ENCODE data around the gene HTD2. TPM values are rescaled to one million over a fixed set of nuclear protein-coding genes. Genes with fewer than 3 reads are reported as not detected.

Gene HTD2
- total RNA-seq, 1 experiment from 2014 or later: 13.5 TPM

DNA sequence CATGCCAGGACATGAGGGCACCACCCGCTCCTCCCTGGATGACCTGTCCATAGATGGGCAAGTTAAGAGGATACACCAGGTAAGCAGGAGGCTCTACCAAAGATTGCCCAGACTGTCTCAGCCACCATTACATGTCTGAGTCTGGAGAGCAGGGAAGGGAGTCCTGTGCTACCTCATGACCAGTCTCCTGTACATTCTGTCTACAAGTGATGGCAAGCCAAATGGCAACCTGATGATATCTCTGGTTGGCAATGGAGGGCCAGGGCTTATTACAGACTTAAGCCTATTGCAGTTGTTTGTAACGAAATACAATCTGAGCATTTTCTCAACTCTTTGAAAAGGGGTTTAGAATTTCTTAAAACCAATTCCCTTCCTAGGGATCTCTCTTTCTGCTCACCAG lies 37.0 kb upstream of the HTD2 start:
- ATAC-seq: no peak
- DNase-seq (ENCODE audit: low read depth, low spot score): no peak
- ChIA-PET POLR2A (no interaction called here), CTCF (interaction anchor here (3.4 kb wide), 1 partner anchor 37 kb away, joined by 14 read pairs; the partner anchor contains the start of genes HTD2 and RPP14), RAD21 (ENCODE audit: low non-redundant PET in 1 of 2, low total read pairs in 2 of 2, uncharacterized antibody in 2 of 2, unreplicated experiment in 2 of 2) (no interaction called here)
- Histone ChIP-seq H3K9me3 (ENCODE audit: control insufficient read depth in 1 of 2, insufficient read depth in 1 of 2, low read depth in 1 of 2, low read length in 2 of 2) (no peaks in the 10 kb centered on the region), H3K27me3 (ENCODE audit: insufficient read depth, low read length) (no peaks in the 10 kb centered on the region), H3K4me3 (replicated peaks in 1 of 2; ENCODE audit: low read depth in 1 of 2, low read length in 2 of 2) (no peak overlapping the region), H3K4me1 (ENCODE audit: control insufficient read depth in 1 of 2, insufficient read depth in 2 of 2, low read length in 2 of 2) (peaks cover 11 to 25% of the 10 kb centered on the region in 2 experiments), H3K9ac (ENCODE audit: low read length) (no peak overlapping the region), H2AFZ (ENCODE audit: low read depth, low read length, poor library complexity, severe bottlenecking) (no peak overlapping the region), H4K20me1 (ENCODE audit: insufficient read depth) (no peaks in the 10 kb centered on the region), H3K9me2 (ENCODE audit: insufficient read depth) (no peaks in the 10 kb centered on the region), H3K36me3 (ENCODE audit: control insufficient read depth in 1 of 2, insufficient read depth in 2 of 2, low read length in 2 of 2) (no peaks in the 10 kb centered on the region; a peak in 1 of 4 replicates), H3K4me2 (ENCODE audit: low read length) (no peak overlapping the region), H3K27ac (ENCODE audit: low read depth, low read length) (no peak overlapping the region), H3K79me2 (ENCODE audit: insufficient read depth, low read length) (no peaks in the 10 kb centered on the region)
- BruUV-seq (replicated peaks): no TSS peak
- TF ChIP-seq ZNF274 (IDR thresholded peaks at IDR 0.05; ENCODE audit: low read depth, low read length): no peak
- TF ChIP-seq EZH2 (IDR thresholded peaks at IDR 0.05): no peak
- TF ChIP-seq TCF7L2 (IDR thresholded peaks at IDR 0.05; ENCODE audit: borderline replicate concordance, extremely low read depth, insufficient read depth, insufficient read length): no peak
- no peak for TF ChIP-seq JUND (IDR thresholded peaks at IDR 0.05)
- no peak for TF ChIP-seq ZFX (IDR thresholded peaks at IDR 0.05)
- TF ChIP-seq, protein P1, sequence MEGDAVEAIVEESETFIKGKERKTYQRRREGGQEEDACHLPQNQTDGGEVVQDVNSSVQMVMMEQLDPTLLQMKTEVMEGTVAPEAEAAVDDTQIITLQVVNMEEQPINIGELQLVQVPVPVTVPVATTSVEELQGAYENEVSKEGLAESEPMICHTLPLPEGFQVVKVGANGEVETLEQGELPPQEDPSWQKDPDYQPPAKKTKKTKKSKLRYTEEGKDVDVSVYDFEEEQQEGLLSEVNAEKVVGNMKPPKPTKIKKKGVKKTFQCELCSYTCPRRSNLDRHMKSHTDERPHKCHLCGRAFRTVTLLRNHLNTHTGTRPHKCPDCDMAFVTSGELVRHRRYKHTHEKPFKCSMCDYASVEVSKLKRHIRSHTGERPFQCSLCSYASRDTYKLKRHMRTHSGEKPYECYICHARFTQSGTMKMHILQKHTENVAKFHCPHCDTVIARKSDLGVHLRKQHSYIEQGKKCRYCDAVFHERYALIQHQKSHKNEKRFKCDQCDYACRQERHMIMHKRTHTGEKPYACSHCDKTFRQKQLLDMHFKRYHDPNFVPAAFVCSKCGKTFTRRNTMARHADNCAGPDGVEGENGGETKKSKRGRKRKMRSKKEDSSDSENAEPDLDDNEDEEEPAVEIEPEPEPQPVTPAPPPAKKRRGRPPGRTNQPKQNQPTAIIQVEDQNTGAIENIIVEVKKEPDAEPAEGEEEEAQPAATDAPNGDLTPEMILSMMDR (IDR thresholded peaks at IDR 0.05 in 2 of 3, conservative IDR thresholded peaks at IDR 0.05 in 1 of 3; ENCODE audit: borderline replicate concordance in 1 of 3, insufficient read depth in 1 of 3, low read depth in 2 of 3, low read length in 2 of 3): no peak
- no peak for TF ChIP-seq YY1 (IDR thresholded peaks at IDR 0.05; ENCODE audit: extremely low read depth, insufficient replicate concordance, low read depth, low read length)
- TF ChIP-seq EZH2phosphoT487 (IDR thresholded peaks at IDR 0.05; ENCODE audit: borderline replicate concordance): no peak
- TF ChIP-seq, protein P2, sequence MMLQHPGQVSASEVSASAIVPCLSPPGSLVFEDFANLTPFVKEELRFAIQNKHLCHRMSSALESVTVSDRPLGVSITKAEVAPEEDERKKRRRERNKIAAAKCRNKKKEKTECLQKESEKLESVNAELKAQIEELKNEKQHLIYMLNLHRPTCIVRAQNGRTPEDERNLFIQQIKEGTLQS (IDR thresholded peaks at IDR 0.05): no peak
- TF ChIP-seq, protein P3, sequence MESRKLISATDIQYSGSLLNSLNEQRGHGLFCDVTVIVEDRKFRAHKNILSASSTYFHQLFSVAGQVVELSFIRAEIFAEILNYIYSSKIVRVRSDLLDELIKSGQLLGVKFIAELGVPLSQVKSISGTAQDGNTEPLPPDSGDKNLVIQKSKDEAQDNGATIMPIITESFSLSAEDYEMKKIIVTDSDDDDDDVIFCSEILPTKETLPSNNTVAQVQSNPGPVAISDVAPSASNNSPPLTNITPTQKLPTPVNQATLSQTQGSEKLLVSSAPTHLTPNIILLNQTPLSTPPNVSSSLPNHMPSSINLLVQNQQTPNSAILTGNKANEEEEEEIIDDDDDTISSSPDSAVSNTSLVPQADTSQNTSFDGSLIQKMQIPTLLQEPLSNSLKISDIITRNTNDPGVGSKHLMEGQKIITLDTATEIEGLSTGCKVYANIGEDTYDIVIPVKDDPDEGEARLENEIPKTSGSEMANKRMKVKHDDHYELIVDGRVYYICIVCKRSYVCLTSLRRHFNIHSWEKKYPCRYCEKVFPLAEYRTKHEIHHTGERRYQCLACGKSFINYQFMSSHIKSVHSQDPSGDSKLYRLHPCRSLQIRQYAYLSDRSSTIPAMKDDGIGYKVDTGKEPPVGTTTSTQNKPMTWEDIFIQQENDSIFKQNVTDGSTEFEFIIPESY (IDR thresholded peaks at IDR 0.05; ENCODE audit: extremely low read depth, insufficient replicate concordance, low read length): no peak
- TF ChIP-seq SRF (IDR thresholded peaks at IDR 0.05; ENCODE audit: low read depth): no peak
- no peak for TF ChIP-seq SP1 (IDR thresholded peaks at IDR 0.05; ENCODE audit: low read depth)
- TF ChIP-seq POLR2AphosphoS5 (IDR thresholded peaks at IDR 0.05; ENCODE audit: low read depth, low read length): no peak
- TF ChIP-seq FOSL1 (IDR thresholded peaks at IDR 0.05; ENCODE audit: low read depth): no peak
- TF ChIP-seq CBX3 (IDR thresholded peaks at IDR 0.05; ENCODE audit: low read depth): no peak
- intact Hi-C loops (cut with micrococcal nuclease): no loop called here
